GM18508 (cell line): Measurements from ENCODE around the gene NRIP2.
A peak's percentile ranks its signal among the peaks of the same experiment; 100 is the strongest.

Source experiments
- ATAC-seq: cut with Tn5 transposase; IDR thresholded peaks from one replicate; pipeline ENCODE4 v1.9.1; 2021; ENCODE audit warnings: moderate number of reproducible peaks; ENCODE audit not compliant: insufficient read depth, unreplicated experiment

The NRIP2 gene

GRCh38 chr12:2812290-2813213 lies 22.3 kb downstream of the NRIP2 start, which contains the start of gene ITFG2:
Gene ITFG2, plus strand, starts transcription at chr12:2812668. Its CDS starts 93 bp downstream, at chr12:2812761.
- ATAC-seq: peak; percentile 80

- ATAC-seq: no peak
Measured at GRCh38 chr12:2811801-2812200, 23.0 kb downstream of the NRIP2 start.

- no peak for ATAC-seq
Measured at GRCh38 chr12:2806700-2807099, 28.1 kb downstream of the NRIP2 start.

GRCh38 chr12:2805143-2805520 lies 29.7 kb downstream of the NRIP2 start:
- ATAC-seq: no peak

GRCh38 chr12:2804393-2805142 lies 30.3 kb downstream of the NRIP2 start:
- ATAC-seq: no peak

- ATAC-seq: no peak
Measured at GRCh38 chr12:2803635-2804392, 31.0 kb downstream of the NRIP2 start.

- ATAC-seq: no peak
Measured at GRCh38 chr12:2801044-2801783, 33.6 kb downstream of the NRIP2 start.

- no peak for ATAC-seq
Measured at GRCh38 chr12:2800046-2800570, 34.7 kb downstream of the NRIP2 start.

- ATAC-seq: no peak
Measured at GRCh38 chr12:2797721-2798418, 37.0 kb downstream of the NRIP2 start.

GRCh38 chr12:2796187-2796666 lies 38.6 kb downstream of the NRIP2 start:
- ATAC-seq: no peak

GRCh38 chr12:2795291-2796186 lies 39.3 kb downstream of the NRIP2 start:
- no peak for ATAC-seq

- ATAC-seq: peak; percentile 40
Measured at GRCh38 chr12:2794736-2795289, 40.0 kb downstream of the NRIP2 start, which contains the start of gene FKBP4. Gene FKBP4, plus strand, starts transcription at chr12:2794970. Its CDS starts 170 bp downstream, at chr12:2795140.

GRCh38 chr12:2794191-2794735 lies 40.6 kb downstream of the NRIP2 start:
- no peak for ATAC-seq

GRCh38 chr12:2793561-2793960 lies 41.3 kb downstream of the NRIP2 start:
- ATAC-seq: no peak

GRCh38 chr12:2792671-2793500 lies 41.9 kb downstream of the NRIP2 start:
- ATAC-seq: no peak

GRCh38 chr12:2791089-2791488 lies 43.7 kb downstream of the NRIP2 start:
- ATAC-seq: no peak
